Bronchial epithelial cell (primary cell): ENCODE results near the gene RIC1. TPM values are rescaled to one million over a fixed set of nuclear protein-coding genes. Genes with fewer than 3 reads are reported as not detected.

Source experiments
- DNase-seq: peaks from one replicate; pipeline ENCODE4 v3.0.0-alpha.2; 2010; ENCODE audit warnings: low read depth
- FAIRE-seq: peaks from 2 replicates; lab custom pipeline; 2011; peaks lifted over from hg19 to GRCh38; lab: Jason Lieb, UNC
- H3K27me3 ChIP-seq: 2 replicates; pipeline ENCODE4 v1.5.1; 2011; ENCODE audit warnings: low read length; ENCODE audit not compliant: control insufficient read depth, insufficient read depth
- H3K36me3 ChIP-seq: 2 replicates; pipeline ENCODE4 v1.5.1; 2011; ENCODE audit warnings: low read length; ENCODE audit not compliant: control insufficient read depth, insufficient read depth
- H3K4me3 ChIP-seq: 2 replicates; pipeline ENCODE4 v1.5.1; 2011; ENCODE audit warnings: mild to moderate bottlenecking, low read depth, low read length, control low read depth
- CTCF ChIP-seq: IDR thresholded peaks from 2 replicates; pipeline ENCODE4 v1.5.1; 2011; ENCODE audit warnings: mild to moderate bottlenecking, moderate library complexity, low read length, control low read depth, inconsistent platforms; ENCODE audit not compliant: insufficient read depth, severe bottlenecking
- total RNA-seq: library from RNA; depleted of rRNA; stranded (reverse); fragments of >200 nt; gene quantifications from 2 replicates; pipeline ENCODE4 v1.2.1, GENCODE V29; 2014

Gene RIC1
- total RNA-seq, 1 donor from 2014 or later: 34.2 TPM

GRCh38 chr9:5805478-5805877 is 176.6 kb downstream of the RIC1 start:
- H3K4me3 ChIP-seq: no peak overlapping the region
- TF ChIP-seq CTCF: no peak
- no peak for FAIRE-seq
- no peaks in the 10 kb centered on the region for H3K27me3 ChIP-seq
- no peak for DNase-seq
- H3K36me3 ChIP-seq: peaks cover 2% of the 10 kb centered on the region

GRCh38 chr9:5811751-5812150 is 182.8 kb downstream of the RIC1 start:
- no peak overlapping the region for H3K4me3 ChIP-seq
- peaks cover 4% of the 10 kb centered on the region for H3K36me3 ChIP-seq
- H3K27me3 ChIP-seq: no peaks in the 10 kb centered on the region
- DNase-seq (no peak), FAIRE-seq (no peak)
- TF ChIP-seq CTCF: no peak

GRCh38 chr9:5813824-5814223 is 184.9 kb downstream of the RIC1 start:
- Histone ChIP-seq H3K4me3 (no peak overlapping the region), H3K36me3 (peaks cover 4% of the 10 kb centered on the region), H3K27me3 (no peaks in the 10 kb centered on the region)
- no peak for FAIRE-seq
- DNase-seq: peak; percentile 64
- TF ChIP-seq CTCF: no peak

- TF ChIP-seq CTCF: no peak
- Histone ChIP-seq H3K4me3 (no peak overlapping the region), H3K27me3 (no peaks in the 10 kb centered on the region), H3K36me3 (peaks cover 5% of the 10 kb centered on the region)
- DNase-seq (no peak), FAIRE-seq (no peak)
Observed at GRCh38 chr9:5815461-5815860, 186.6 kb downstream of the RIC1 start.

- peak; percentile 88 for DNase-seq
- peak; percentile 94 for FAIRE-seq
- Histone ChIP-seq H3K4me3 (no peak overlapping the region), H3K27me3 (no peaks in the 10 kb centered on the region), H3K36me3 (peaks cover 5% of the 10 kb centered on the region)
- no peak for TF ChIP-seq CTCF
Observed at GRCh38 chr9:5817862-5818261, 189.0 kb downstream of the RIC1 start.

GRCh38 chr9:5818424-5819142 is 189.7 kb downstream of the RIC1 start:
- DNase-seq: no peak
- no peak for TF ChIP-seq CTCF

More at GRCh38 chr9:5818424-5819142, 189.7 kb downstream of the RIC1 start:
- Histone ChIP-seq H3K27me3 (no peaks in the 10 kb centered on the region), H3K4me3 (no peak overlapping the region), H3K36me3 (peaks cover 7% of the 10 kb centered on the region)
- no peak for FAIRE-seq
